H1 (cell line): ENCODE data around the gene BTBD16. TPM values are rescaled to one million over a fixed set of nuclear protein-coding genes. Genes with fewer than 3 reads are reported as not detected.

Experiments used
- polyA plus RNA-seq, 7 experiments: library from polyadenylated mRNA; depleted of rRNA in 3 of 7; stranded (reverse) in 5 of 7; unstranded in 2 of 7; fragments of >200 nt in 5 of 7; fragments of 200-250 nt in 2 of 7; gene quantifications; 1 replicate in 5 of 7; 2 replicates in 1 of 7; 4 replicates in 1 of 7; pipeline versions ENCODE4 v1.2.1 to v1.2.3, GENCODE V29; 2011 to 2013; ENCODE audit warnings: missing spikeins in 2 of 7, mixed read lengths in 2 of 7
- total RNA-seq: library from RNA; stranded (reverse); fragmentation: NEBNext Ultra II Directional; extraction: Animal tissue kit (Norgen Biotek cat#: 25700); gene quantifications from 2 replicates; pipeline ENCODE4 v1.2.1, GENCODE V29; 2021
- TF ChIP-seq, protein P1 (sequence below): fragments of 300-600 bp; sonication (generic); IDR thresholded peaks from 2 replicates; pipeline ENCODE4 v1.7.1; 2012; ENCODE audit warnings: low read length, moderate library complexity, mild to moderate bottlenecking, inconsistent platforms; ENCODE audit not compliant: insufficient replicate concordance

The BTBD16 gene
- total and polyA plus RNA-seq, 2 of the 8 experiments (the other 6 are each of a cell fraction or from before 2014, with no cell fraction given): 0.05 TPM; not detected in 1

DNA sequence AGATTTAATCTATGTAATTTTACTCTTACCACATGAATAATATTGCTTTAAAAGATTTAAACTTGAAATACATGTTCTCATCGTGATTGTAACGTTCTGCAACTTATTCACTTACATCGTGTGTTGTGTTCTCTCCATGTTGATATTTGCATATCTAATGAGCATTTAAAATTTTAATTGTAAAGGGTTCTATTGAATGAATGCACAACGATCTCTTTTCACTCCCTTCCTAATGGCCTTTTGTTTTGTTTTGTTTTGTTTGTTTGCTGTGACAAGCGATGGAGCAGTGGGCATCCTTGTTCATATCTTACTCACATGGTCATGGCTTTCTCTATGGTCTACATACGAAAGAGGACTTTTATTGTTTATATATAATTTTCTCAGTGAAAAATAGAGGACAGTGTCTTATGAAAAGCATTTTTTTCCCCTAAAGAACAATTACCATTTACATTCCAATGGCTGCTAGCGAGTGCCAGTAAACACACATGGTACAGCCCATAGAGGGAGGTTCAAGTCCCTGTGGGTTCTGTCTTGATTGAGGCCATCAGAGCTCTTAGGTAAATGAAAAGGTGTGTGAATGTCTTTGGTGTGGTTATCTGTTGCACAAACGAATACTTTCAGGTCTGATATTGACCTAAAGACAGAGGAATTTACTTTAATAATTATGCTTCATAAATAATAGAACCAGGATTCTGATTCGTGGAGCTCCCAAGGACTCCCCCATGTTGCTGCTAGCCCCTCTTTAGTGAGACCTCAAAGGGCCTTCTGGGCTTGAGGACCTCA, 32.4 kb downstream of the BTBD16 start (continued):
- TF ChIP-seq, protein P1, sequence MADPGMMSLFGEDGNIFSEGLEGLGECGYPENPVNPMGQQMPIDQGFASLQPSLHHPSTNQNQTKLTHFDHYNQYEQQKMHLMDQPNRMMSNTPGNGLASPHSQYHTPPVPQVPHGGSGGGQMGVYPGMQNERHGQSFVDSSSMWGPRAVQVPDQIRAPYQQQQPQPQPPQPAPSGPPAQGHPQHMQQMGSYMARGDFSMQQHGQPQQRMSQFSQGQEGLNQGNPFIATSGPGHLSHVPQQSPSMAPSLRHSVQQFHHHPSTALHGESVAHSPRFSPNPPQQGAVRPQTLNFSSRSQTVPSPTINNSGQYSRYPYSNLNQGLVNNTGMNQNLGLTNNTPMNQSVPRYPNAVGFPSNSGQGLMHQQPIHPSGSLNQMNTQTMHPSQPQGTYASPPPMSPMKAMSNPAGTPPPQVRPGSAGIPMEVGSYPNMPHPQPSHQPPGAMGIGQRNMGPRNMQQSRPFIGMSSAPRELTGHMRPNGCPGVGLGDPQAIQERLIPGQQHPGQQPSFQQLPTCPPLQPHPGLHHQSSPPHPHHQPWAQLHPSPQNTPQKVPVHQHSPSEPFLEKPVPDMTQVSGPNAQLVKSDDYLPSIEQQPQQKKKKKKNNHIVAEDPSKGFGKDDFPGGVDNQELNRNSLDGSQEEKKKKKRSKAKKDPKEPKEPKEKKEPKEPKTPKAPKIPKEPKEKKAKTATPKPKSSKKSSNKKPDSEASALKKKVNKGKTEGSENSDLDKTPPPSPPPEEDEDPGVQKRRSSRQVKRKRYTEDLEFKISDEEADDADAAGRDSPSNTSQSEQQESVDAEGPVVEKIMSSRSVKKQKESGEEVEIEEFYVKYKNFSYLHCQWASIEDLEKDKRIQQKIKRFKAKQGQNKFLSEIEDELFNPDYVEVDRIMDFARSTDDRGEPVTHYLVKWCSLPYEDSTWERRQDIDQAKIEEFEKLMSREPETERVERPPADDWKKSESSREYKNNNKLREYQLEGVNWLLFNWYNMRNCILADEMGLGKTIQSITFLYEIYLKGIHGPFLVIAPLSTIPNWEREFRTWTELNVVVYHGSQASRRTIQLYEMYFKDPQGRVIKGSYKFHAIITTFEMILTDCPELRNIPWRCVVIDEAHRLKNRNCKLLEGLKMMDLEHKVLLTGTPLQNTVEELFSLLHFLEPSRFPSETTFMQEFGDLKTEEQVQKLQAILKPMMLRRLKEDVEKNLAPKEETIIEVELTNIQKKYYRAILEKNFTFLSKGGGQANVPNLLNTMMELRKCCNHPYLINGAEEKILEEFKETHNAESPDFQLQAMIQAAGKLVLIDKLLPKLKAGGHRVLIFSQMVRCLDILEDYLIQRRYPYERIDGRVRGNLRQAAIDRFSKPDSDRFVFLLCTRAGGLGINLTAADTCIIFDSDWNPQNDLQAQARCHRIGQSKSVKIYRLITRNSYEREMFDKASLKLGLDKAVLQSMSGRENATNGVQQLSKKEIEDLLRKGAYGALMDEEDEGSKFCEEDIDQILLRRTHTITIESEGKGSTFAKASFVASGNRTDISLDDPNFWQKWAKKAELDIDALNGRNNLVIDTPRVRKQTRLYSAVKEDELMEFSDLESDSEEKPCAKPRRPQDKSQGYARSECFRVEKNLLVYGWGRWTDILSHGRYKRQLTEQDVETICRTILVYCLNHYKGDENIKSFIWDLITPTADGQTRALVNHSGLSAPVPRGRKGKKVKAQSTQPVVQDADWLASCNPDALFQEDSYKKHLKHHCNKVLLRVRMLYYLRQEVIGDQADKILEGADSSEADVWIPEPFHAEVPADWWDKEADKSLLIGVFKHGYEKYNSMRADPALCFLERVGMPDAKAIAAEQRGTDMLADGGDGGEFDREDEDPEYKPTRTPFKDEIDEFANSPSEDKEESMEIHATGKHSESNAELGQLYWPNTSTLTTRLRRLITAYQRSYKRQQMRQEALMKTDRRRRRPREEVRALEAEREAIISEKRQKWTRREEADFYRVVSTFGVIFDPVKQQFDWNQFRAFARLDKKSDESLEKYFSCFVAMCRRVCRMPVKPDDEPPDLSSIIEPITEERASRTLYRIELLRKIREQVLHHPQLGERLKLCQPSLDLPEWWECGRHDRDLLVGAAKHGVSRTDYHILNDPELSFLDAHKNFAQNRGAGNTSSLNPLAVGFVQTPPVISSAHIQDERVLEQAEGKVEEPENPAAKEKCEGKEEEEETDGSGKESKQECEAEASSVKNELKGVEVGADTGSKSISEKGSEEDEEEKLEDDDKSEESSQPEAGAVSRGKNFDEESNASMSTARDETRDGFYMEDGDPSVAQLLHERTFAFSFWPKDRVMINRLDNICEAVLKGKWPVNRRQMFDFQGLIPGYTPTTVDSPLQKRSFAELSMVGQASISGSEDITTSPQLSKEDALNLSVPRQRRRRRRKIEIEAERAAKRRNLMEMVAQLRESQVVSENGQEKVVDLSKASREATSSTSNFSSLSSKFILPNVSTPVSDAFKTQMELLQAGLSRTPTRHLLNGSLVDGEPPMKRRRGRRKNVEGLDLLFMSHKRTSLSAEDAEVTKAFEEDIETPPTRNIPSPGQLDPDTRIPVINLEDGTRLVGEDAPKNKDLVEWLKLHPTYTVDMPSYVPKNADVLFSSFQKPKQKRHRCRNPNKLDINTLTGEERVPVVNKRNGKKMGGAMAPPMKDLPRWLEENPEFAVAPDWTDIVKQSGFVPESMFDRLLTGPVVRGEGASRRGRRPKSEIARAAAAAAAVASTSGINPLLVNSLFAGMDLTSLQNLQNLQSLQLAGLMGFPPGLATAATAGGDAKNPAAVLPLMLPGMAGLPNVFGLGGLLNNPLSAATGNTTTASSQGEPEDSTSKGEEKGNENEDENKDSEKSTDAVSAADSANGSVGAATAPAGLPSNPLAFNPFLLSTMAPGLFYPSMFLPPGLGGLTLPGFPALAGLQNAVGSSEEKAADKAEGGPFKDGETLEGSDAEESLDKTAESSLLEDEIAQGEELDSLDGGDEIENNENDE: no peak
